ENCODE data around the gene NDUFS7. TPM values are rescaled to one million over a fixed set of nuclear protein-coding genes. Genes with fewer than 3 reads are reported as not detected.
A peak's percentile ranks its signal among the peaks of the same experiment; 100 is the strongest.

Gene NDUFS7
- total and polyA plus RNA-seq, 10 of the 15 experiments (the other 5 are each of a cell fraction or from before 2014, with no cell fraction given) = 5.1 to 282 (median 92.9) TPM

GRCh38 chr19:1406774-1407527, 23.2 kb downstream of the NDUFS7 start (continued):
- peak; percentile 44; the same call in 1 of the 2 replicates for TF ChIP-seq ZNF592 (IDR thresholded peaks at IDR 0.05)
- TF ChIP-seq MLLT1 (IDR thresholded peaks at IDR 0.05) = peak; percentile 43; the same call in 1 of the 2 replicates
- TF ChIP-seq JUNB (IDR thresholded peaks at IDR 0.05) = no peak
- no peak for TF ChIP-seq ZBTB11 (CRISPR knock-in tag; IDR thresholded peaks at IDR 0.05)
- TF ChIP-seq NR2F1 (conservative IDR thresholded peaks at IDR 0.05) = no peak; the same call in 1 of the 2 replicates
- no peak for TF ChIP-seq RBBP5 (conservative IDR thresholded peaks at IDR 0.05)
- no peak for TF ChIP-seq TARDBP (IDR thresholded peaks at IDR 0.05; ENCODE audit: borderline replicate concordance)
- peak; percentile 80 for TF ChIP-seq CREB1 (IDR thresholded peaks at IDR 0.05; ENCODE audit: low read depth)
- peak; percentile 97 for TF ChIP-seq ZNF207 (IDR thresholded peaks at IDR 0.05; ENCODE audit: borderline replicate concordance)
- TF ChIP-seq RFX5 (IDR thresholded peaks at IDR 0.05; ENCODE audit: low read depth, low read length) = no peak
- peak; percentile 49 for TF ChIP-seq RUNX3 (IDR thresholded peaks at IDR 0.05; ENCODE audit: low read length)
- TF ChIP-seq EZH2 (IDR thresholded peaks at IDR 0.05; ENCODE audit: borderline replicate concordance, control insufficient read depth, low read depth, low read length) = no peak
- no peak; the same call in 1 of the 2 replicates for TF ChIP-seq NFIC (IDR thresholded peaks at IDR 0.05; ENCODE audit: low read depth, low read length)
- no peak for TF ChIP-seq SREBF2 (IDR thresholded peaks at IDR 0.05; ENCODE audit: low read length)
- TF ChIP-seq NFXL1 (IDR thresholded peaks at IDR 0.05; ENCODE audit: borderline replicate concordance) = no peak
- TF ChIP-seq RCOR1 (conservative IDR thresholded peaks at IDR 0.05; ENCODE audit: low read depth, low read length) = no peak
- TF ChIP-seq IRF4 (IDR thresholded peaks at IDR 0.05; ENCODE audit: low read depth, low read length) = no peak
- peak; percentile 72 for TF ChIP-seq NRF1 (conservative IDR thresholded peaks at IDR 0.05; ENCODE audit: low read depth, low read length)
- TF ChIP-seq MYB (IDR thresholded peaks at IDR 0.05; ENCODE audit: borderline replicate concordance, low read depth, low read length) = 0 out of 2 replicates have a peak, but pooled peaks have one; percentile 63
- peak; percentile 80 for TF ChIP-seq USF1 (IDR thresholded peaks at IDR 0.05; ENCODE audit: borderline replicate concordance, extremely low read length, insufficient read depth, low read depth, low read length)
- TF ChIP-seq STAT3 (IDR thresholded peaks at IDR 0.05; ENCODE audit: low read depth, low read length) = no peak

All from GM12878 (cell line).